GM12801 (cell line): Measurements from ENCODE around the gene KDM4C.

ENCODE experiments used
- CTCF ChIP-seq: IDR thresholded peaks from one replicate; pipeline ENCODE4 v1.5.1; 2011; ENCODE audit warnings: control low read depth; ENCODE audit not compliant: insufficient read length; ENCODE audit errors: extremely low read depth

The KDM4C gene

GRCh38 chr9:6986141-6986815, 228.5 kb downstream of the KDM4C start:
- no peak for TF ChIP-seq CTCF

- TF ChIP-seq CTCF = no peak
These were observed 229.6 kb downstream of the KDM4C start for GRCh38 chr9:6987381-6987780.

GRCh38 chr9:6991418-6991817, 233.6 kb downstream of the KDM4C start:
- TF ChIP-seq CTCF = no peak

- no peak for TF ChIP-seq CTCF
These were observed 238.5 kb downstream of the KDM4C start for GRCh38 chr9:6996061-6996854.

- TF ChIP-seq CTCF = no peak
These were observed 239.6 kb downstream of the KDM4C start for GRCh38 chr9:6997330-6997729.

GRCh38 chr9:6999794-7000193, 242.0 kb downstream of the KDM4C start:
- TF ChIP-seq CTCF = no peak

- TF ChIP-seq CTCF = no peak
These were observed 243.8 kb downstream of the KDM4C start for GRCh38 chr9:7001571-7001970.
